H9 (cell line): ENCODE results near the gene MTNR1B. TPM values are rescaled to one million over a fixed set of nuclear protein-coding genes. Genes with fewer than 3 reads are reported as not detected.

Source experiments
- DNase-seq: peaks from one replicate; pipeline ENCODE4 v3.0.0-alpha.2; 2017
- H2AFZ ChIP-seq: one replicate; pipeline ENCODE4 v1.6.1; 2013; ENCODE audit warnings: mild to moderate bottlenecking, low read length, control low read depth, moderate library complexity
- H2AK5ac ChIP-seq: 2 replicates; pipeline ENCODE4 v1.6.1; 2013; ENCODE audit warnings: low read length, control low read depth, mixed read lengths; ENCODE audit not compliant: insufficient read length
- H2BK120ac ChIP-seq: one replicate; pipeline ENCODE4 v1.6.1; 2013; ENCODE audit warnings: low read depth, mild to moderate bottlenecking, low read length, control low read depth, inconsistent platforms; ENCODE audit not compliant: poor library complexity, severe bottlenecking
- H2BK12ac ChIP-seq: 2 replicates; pipeline ENCODE4 v1.6.1; 2013; ENCODE audit warnings: low read length, control low read depth, mixed read lengths, low read depth; ENCODE audit not compliant: insufficient read length
- H2BK15ac ChIP-seq: 2 replicates; pipeline ENCODE4 v1.6.1; 2013; ENCODE audit warnings: low read depth, low read length, control low read depth
- H2BK20ac ChIP-seq: one replicate; pipeline ENCODE4 v1.6.1; 2013; ENCODE audit warnings: low read depth, mild to moderate bottlenecking, low read length, control low read depth, inconsistent platforms; ENCODE audit not compliant: poor library complexity, severe bottlenecking
- H2BK5ac ChIP-seq: 2 replicates; pipeline ENCODE4 v1.6.1; 2013; ENCODE audit warnings: low read length, control low read depth, mixed read lengths; ENCODE audit not compliant: insufficient read length
- H3K14ac ChIP-seq: 2 replicates; pipeline ENCODE4 v1.6.1; 2013; ENCODE audit warnings: low read length, control low read depth; ENCODE audit not compliant: insufficient read depth
- H3K18ac ChIP-seq: 2 replicates; pipeline ENCODE4 v1.6.1; 2013; ENCODE audit warnings: low read depth, mild to moderate bottlenecking, mixed read lengths, low read length, control low read depth; ENCODE audit not compliant: insufficient read length
- H3K23ac ChIP-seq: 2 replicates; pipeline ENCODE4 v1.6.1; 2013; ENCODE audit warnings: low read length, control low read depth, mixed read lengths, low read depth; ENCODE audit not compliant: insufficient read length
- H3K23me2 ChIP-seq: 2 replicates; pipeline ENCODE4 v1.6.1; 2013; ENCODE audit warnings: low read depth, mild to moderate bottlenecking, mixed read lengths, low read length, control low read depth; ENCODE audit not compliant: insufficient read length, poor library complexity, severe bottlenecking
- H3K27ac ChIP-seq: 2 replicates; pipeline ENCODE4 v1.5.1; 2013; ENCODE audit warnings: low read length, control low read depth, mixed read lengths, low read depth; ENCODE audit not compliant: insufficient read length
- H3K27me3 ChIP-seq: 2 replicates; pipeline ENCODE4 v1.6.1; 2013; ENCODE audit warnings: low read length, control low read depth, inconsistent platforms; ENCODE audit not compliant: insufficient read depth
- H3K4ac ChIP-seq: 2 replicates; pipeline ENCODE4 v1.6.1; 2013; ENCODE audit warnings: low read depth, mild to moderate bottlenecking, control low read depth, inconsistent platforms, low read length, moderate library complexity
- H3K4me1 ChIP-seq: 2 replicates; pipeline ENCODE4 v1.6.1; 2013; ENCODE audit warnings: low read length, control low read depth, inconsistent platforms; ENCODE audit not compliant: insufficient read depth
- H3K4me2 ChIP-seq: 2 replicates; pipeline ENCODE4 v1.6.1; 2013; ENCODE audit warnings: low read length, control low read depth, mixed read lengths; ENCODE audit not compliant: insufficient read length, insufficient read depth
- H3K56ac ChIP-seq: 2 replicates; pipeline ENCODE4 v1.6.1; 2013; ENCODE audit warnings: low read depth, mild to moderate bottlenecking, mixed read lengths, low read length, control low read depth; ENCODE audit not compliant: insufficient read length
- H3K79me1 ChIP-seq: 2 replicates; pipeline ENCODE4 v1.6.1; 2013; ENCODE audit warnings: low read depth, mild to moderate bottlenecking, moderate library complexity, low read length, control low read depth, inconsistent platforms; ENCODE audit not compliant: insufficient read depth, poor library complexity, severe bottlenecking
- H3K79me2 ChIP-seq: 2 replicates; pipeline ENCODE4 v1.6.1; 2013; ENCODE audit warnings: low read length, control low read depth, inconsistent platforms; ENCODE audit not compliant: insufficient read depth
- H3K9ac ChIP-seq: 2 replicates; pipeline ENCODE4 v1.6.1; 2013; ENCODE audit warnings: low read length, control low read depth, mixed read lengths; ENCODE audit not compliant: insufficient read length; ENCODE audit errors: extremely low read depth
- H3K9me3 ChIP-seq: one replicate; pipeline ENCODE4 v1.6.1; 2013; ENCODE audit warnings: low read depth, low read length, inconsistent platforms; ENCODE audit not compliant: control insufficient read depth
- H3T11ph ChIP-seq: one replicate; pipeline ENCODE4 v1.6.1; 2013; ENCODE audit warnings: mild to moderate bottlenecking, low read length, control low read depth, inconsistent platforms
- H4K20me1 ChIP-seq: one replicate; pipeline ENCODE4 v1.6.1; 2013; ENCODE audit not compliant: control insufficient read depth, insufficient read length, insufficient read depth
- H4K5ac ChIP-seq: 2 replicates; pipeline ENCODE4 v1.6.1; 2013; ENCODE audit warnings: low read depth, mild to moderate bottlenecking, mixed read lengths, low read length, control low read depth; ENCODE audit not compliant: insufficient read length
- H4K8ac ChIP-seq: replicated peaks from 2 replicates; pipeline ENCODE4 v1.6.1; 2013; ENCODE audit warnings: low read length, control low read depth, mixed read lengths, low read depth; ENCODE audit not compliant: insufficient read length
- H4K91ac ChIP-seq: 2 replicates; pipeline ENCODE4 v1.6.1; 2013; ENCODE audit warnings: low read depth, mild to moderate bottlenecking, moderate library complexity, mixed read lengths, low read length, control low read depth; ENCODE audit not compliant: insufficient read length
- H3K27ac Mint-ChIP-seq, 3 experiments: 2 replicates in 2 of 3; 3 replicates in 1 of 3; pipeline ENCODE4 v1.8.0; 2020 to 2021; ENCODE audit warnings: mixed read lengths in 3 of 3, mild to moderate bottlenecking in 1 of 3, moderate library complexity in 1 of 3
- H3K27me3 Mint-ChIP-seq: 2 replicates; pipeline ENCODE4 v1.8.0; 2021; ENCODE audit warnings: low read depth, mild to moderate bottlenecking, moderate library complexity, mixed read lengths
- H3K36me3 Mint-ChIP-seq, 3 experiments: 2 replicates in 2 of 3; 3 replicates in 1 of 3; pipeline ENCODE4 v1.8.0; 2020 to 2021; ENCODE audit warnings: low read depth in 3 of 3, mixed read lengths in 3 of 3; ENCODE audit not compliant: insufficient read depth in 1 of 3
- H3K4me1 Mint-ChIP-seq, 2 experiments: 2 replicates each; pipeline ENCODE4 v1.8.0; 2020; ENCODE audit warnings: mixed read lengths in 2 of 2
- H3K4me3 Mint-ChIP-seq, 2 experiments: 2 replicates in 1 of 2; 3 replicates in 1 of 2; pipeline ENCODE4 v1.8.0; 2020 to 2021; ENCODE audit warnings: mild to moderate bottlenecking in 2 of 2, mixed read lengths in 2 of 2, moderate library complexity in 1 of 2
- H3K9me3 Mint-ChIP-seq, 2 experiments: 2 replicates in 1 of 2; 3 replicates in 1 of 2; pipeline ENCODE4 v1.8.0; 2020; ENCODE audit warnings: mild to moderate bottlenecking in 2 of 2, mixed read lengths in 2 of 2, moderate library complexity in 1 of 2
- WGBS: extraction: QIAGEN DNeasy Blood & Tissue Kit; methylation state at CpG from one replicate; pipeline ENCODE4 v1.1.7; 2013; ENCODE audit warnings: missing lambda C conversion rate, low lambda C conversion rate, mixed read lengths; ENCODE audit not compliant: insufficient read length; ENCODE audit errors: extremely low coverage; 5-methylcytosine and 5-hydroxymethylcytosine counted together
- total RNA-seq: library from RNA; stranded (reverse); gene quantifications from 2 replicates; pipeline ENCODE4 v1.2.1, GENCODE V29; 2021
- TF ChIP-seq, protein P1 (sequence below): fragments of 200-600 bp; sonication (generic); conservative IDR thresholded peaks from 3 replicates; pipeline ENCODE4 v1.8.0; 2021; ENCODE audit warnings: antibody characterized with exemption, mild to moderate bottlenecking

MTNR1B gene
- total RNA-seq, 1 experiment from 2014 or later, result not detected

DNA sequence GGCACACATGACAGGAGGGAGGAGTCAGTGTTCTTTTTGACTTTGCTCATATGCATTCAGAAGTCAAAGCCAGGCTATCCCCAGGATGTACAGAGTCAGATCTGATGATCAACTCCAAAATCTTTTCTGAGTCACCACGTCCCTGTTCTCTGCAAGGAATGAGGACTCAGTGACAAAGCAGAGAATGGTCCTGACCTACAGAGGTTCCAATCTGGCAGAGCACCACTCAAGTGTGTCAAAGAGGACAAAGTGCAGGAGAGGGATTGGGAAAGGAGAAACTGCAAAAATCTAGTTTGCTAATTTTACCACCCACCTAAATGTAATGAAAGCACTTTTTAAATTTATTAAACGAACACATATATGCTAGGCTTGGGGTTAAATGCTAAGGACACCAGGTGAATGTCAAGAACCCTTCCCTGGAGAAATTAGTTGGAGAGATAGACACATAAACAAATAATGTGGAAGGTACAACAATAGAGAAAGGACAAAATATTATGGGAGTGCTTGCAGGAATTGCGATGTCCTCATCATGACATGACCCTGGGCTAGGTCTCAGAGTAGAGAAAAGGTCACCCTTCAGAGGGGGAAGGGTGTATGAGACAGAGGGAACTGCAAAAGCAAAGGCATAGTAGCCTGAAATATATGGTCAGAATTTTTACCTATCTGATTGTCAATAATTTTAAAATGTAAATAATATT is 56.3 kb downstream of the MTNR1B start:
- TF ChIP-seq, protein P1, sequence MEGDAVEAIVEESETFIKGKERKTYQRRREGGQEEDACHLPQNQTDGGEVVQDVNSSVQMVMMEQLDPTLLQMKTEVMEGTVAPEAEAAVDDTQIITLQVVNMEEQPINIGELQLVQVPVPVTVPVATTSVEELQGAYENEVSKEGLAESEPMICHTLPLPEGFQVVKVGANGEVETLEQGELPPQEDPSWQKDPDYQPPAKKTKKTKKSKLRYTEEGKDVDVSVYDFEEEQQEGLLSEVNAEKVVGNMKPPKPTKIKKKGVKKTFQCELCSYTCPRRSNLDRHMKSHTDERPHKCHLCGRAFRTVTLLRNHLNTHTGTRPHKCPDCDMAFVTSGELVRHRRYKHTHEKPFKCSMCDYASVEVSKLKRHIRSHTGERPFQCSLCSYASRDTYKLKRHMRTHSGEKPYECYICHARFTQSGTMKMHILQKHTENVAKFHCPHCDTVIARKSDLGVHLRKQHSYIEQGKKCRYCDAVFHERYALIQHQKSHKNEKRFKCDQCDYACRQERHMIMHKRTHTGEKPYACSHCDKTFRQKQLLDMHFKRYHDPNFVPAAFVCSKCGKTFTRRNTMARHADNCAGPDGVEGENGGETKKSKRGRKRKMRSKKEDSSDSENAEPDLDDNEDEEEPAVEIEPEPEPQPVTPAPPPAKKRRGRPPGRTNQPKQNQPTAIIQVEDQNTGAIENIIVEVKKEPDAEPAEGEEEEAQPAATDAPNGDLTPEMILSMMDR, result no peak
- H3K14ac ChIP-seq, result no peak overlapping the region
- no peak overlapping the region for H3K56ac ChIP-seq
- peaks cover 4 to 5% of the 10 kb centered on the region in 2 experiments for H3K4me1 Mint-ChIP-seq
- no peak overlapping the region for H2BK15ac ChIP-seq
- H3K27me3 Mint-ChIP-seq, result no peaks in the 10 kb centered on the region; the same call in 1 of the 2 replicates
- no peak overlapping the region for H3T11ph ChIP-seq
- H2BK120ac ChIP-seq, result no peak overlapping the region
- H3K27me3 ChIP-seq, result no peaks in the 10 kb centered on the region
- H3K4me1 ChIP-seq, result no peaks in the 10 kb centered on the region
- H4K91ac ChIP-seq, result no peak overlapping the region
- H3K27ac ChIP-seq, result no peak overlapping the region
- H3K79me2 ChIP-seq, result no peaks in the 10 kb centered on the region
- H3K18ac ChIP-seq, result no peak overlapping the region
- no peak overlapping the region for H4K5ac ChIP-seq
- no peak overlapping the region for H3K9ac ChIP-seq
- no peak overlapping the region for H3K27ac Mint-ChIP-seq
- H2AK5ac ChIP-seq, result no peak overlapping the region
- no peak for DNase-seq
- no peak overlapping the region for H3K4me3 Mint-ChIP-seq
- H4K20me1 ChIP-seq, result no peaks in the 10 kb centered on the region
- H2BK20ac ChIP-seq, result no peak overlapping the region
- 0 out of 7 replicates have a peak, but pooled peaks cover 0 to 8% (median 0%) of the 10 kb centered on the region in 3 experiments for H3K36me3 Mint-ChIP-seq
- H2BK12ac ChIP-seq, result no peak overlapping the region
- H3K4me2 ChIP-seq, result no peak overlapping the region
- H2AFZ ChIP-seq, result no peak overlapping the region
- no peak overlapping the region for H2BK5ac ChIP-seq
- H3K9me3 Mint-ChIP-seq, result no peaks in the 10 kb centered on the region
- WGBS, result no CpG with 5 or more reads among the region's 3 CpGs
- H3K23ac ChIP-seq, result no peak overlapping the region
- H3K4ac ChIP-seq, result no peak overlapping the region
- no peaks in the 10 kb centered on the region for H3K79me1 ChIP-seq
- no peaks in the 10 kb centered on the region for H3K9me3 ChIP-seq
- H4K8ac ChIP-seq, result no peak overlapping the region
- H3K23me2 ChIP-seq, result no peaks in the 10 kb centered on the region
